ENCODE data around the gene THAP11.

The THAP11 gene

DNA sequence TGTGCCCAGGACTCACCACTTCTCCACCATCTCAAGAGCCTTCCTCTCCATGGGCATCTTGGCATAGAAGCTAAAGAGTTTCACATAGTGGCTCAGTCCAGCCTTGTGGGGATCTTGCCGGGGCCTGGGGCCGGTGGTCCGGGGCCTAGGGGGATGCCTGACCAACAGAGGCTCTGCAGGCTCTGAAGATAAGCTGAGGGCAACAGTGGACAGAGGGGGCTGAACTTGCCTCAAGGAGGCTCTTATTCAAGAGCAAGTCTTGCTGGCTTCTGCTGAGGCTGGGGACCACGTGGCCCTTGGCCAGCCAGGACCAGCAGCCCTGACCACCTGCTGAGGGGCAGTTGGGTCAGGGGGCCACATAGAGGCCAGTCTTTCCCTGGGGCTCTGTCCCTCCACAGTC is 13.5 kb upstream of the THAP11 start:
- DNase-seq, result no peak
- Histone ChIP-seq H3K4me3 (ENCODE audit: low read length) (no peak overlapping the region), H2AFZ (ENCODE audit: low read length) (no peak overlapping the region), H3F3A (ENCODE audit: insufficient read depth, low read length) (no peaks in the 10 kb centered on the region), H3K9me2 (replicated peaks; ENCODE audit: insufficient read depth, low read length) (no peaks in the 10 kb centered on the region), H3K4me1 (ENCODE audit: low read length) (no peaks in the 10 kb centered on the region), H3K9me3 (replicated peaks; ENCODE audit: insufficient read depth, low read length) (no peaks in the 10 kb centered on the region), H3K27ac (ENCODE audit: low read length) (no peak overlapping the region), H4K20me1 (ENCODE audit: insufficient read depth, low read length) (no peaks in the 10 kb centered on the region), H3K4me2 (ENCODE audit: low read depth, low read length) (no peak overlapping the region), H3K79me2 (ENCODE audit: low read length) (peaks cover 19% of the 10 kb centered on the region), H3K36me3 (replicated peaks; ENCODE audit: insufficient read depth, low read length) (no peaks in the 10 kb centered on the region), H3K27me3 (replicated peaks; ENCODE audit: insufficient read depth, low read length) (no peaks in the 10 kb centered on the region), H3K9ac (ENCODE audit: low read length) (no peak overlapping the region)
- TF ChIP-seq, protein P1, sequence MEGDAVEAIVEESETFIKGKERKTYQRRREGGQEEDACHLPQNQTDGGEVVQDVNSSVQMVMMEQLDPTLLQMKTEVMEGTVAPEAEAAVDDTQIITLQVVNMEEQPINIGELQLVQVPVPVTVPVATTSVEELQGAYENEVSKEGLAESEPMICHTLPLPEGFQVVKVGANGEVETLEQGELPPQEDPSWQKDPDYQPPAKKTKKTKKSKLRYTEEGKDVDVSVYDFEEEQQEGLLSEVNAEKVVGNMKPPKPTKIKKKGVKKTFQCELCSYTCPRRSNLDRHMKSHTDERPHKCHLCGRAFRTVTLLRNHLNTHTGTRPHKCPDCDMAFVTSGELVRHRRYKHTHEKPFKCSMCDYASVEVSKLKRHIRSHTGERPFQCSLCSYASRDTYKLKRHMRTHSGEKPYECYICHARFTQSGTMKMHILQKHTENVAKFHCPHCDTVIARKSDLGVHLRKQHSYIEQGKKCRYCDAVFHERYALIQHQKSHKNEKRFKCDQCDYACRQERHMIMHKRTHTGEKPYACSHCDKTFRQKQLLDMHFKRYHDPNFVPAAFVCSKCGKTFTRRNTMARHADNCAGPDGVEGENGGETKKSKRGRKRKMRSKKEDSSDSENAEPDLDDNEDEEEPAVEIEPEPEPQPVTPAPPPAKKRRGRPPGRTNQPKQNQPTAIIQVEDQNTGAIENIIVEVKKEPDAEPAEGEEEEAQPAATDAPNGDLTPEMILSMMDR (IDR thresholded peaks at IDR 0.05; ENCODE audit: low read length), result no peak
- TF ChIP-seq EZH2 (optimal IDR thresholded peaks at IDR 0.05; ENCODE audit: low read depth, low read length), result no peak
- TF ChIP-seq EZH2phosphoT487 (IDR thresholded peaks at IDR 0.05; ENCODE audit: low read length), result no peak

GRCh38 chr16:67833030-67833414 is 9.1 kb upstream of the THAP11 start:
- no peaks in the 10 kb centered on the region for H3K27me3 ChIP-seq (replicated peaks; ENCODE audit: insufficient read depth, low read length)
- H3K4me1 ChIP-seq (ENCODE audit: low read length), result no peaks in the 10 kb centered on the region
- H3K9me3 ChIP-seq (replicated peaks; ENCODE audit: insufficient read depth, low read length), result no peaks in the 10 kb centered on the region
- peak overlapping the region; percentile 73 for H3K9ac ChIP-seq (ENCODE audit: low read length)
- H4K20me1 ChIP-seq (ENCODE audit: insufficient read depth, low read length), result no peaks in the 10 kb centered on the region
- no peak for TF ChIP-seq EZH2 (optimal IDR thresholded peaks at IDR 0.05; ENCODE audit: low read depth, low read length)
- TF ChIP-seq, protein P1 (IDR thresholded peaks at IDR 0.05; ENCODE audit: low read length), result no peak
- no peak for TF ChIP-seq EZH2phosphoT487 (IDR thresholded peaks at IDR 0.05; ENCODE audit: low read length)
- H3K79me2 ChIP-seq (ENCODE audit: low read length), result peaks cover 19% of the 10 kb centered on the region
- H3K27ac ChIP-seq (ENCODE audit: low read length), result no peak overlapping the region
- peak overlapping the region; percentile 55 for H2AFZ ChIP-seq (ENCODE audit: low read length)
- no peak for DNase-seq
- H3F3A ChIP-seq (ENCODE audit: insufficient read depth, low read length), result no peaks in the 10 kb centered on the region
- no peaks in the 10 kb centered on the region for H3K36me3 ChIP-seq (replicated peaks; ENCODE audit: insufficient read depth, low read length)
- H3K4me3 ChIP-seq (ENCODE audit: low read length), result peak overlapping the region; percentile 77
- H3K4me2 ChIP-seq (ENCODE audit: low read depth, low read length), result peak overlapping the region; percentile 56
- H3K9me2 ChIP-seq (replicated peaks; ENCODE audit: insufficient read depth, low read length), result no peaks in the 10 kb centered on the region

- DNase-seq, result peak; percentile 94
- peak overlapping the region; percentile 73 for H3K9ac ChIP-seq (ENCODE audit: low read length)
- no peaks in the 10 kb centered on the region for H3K4me1 ChIP-seq (ENCODE audit: low read length)
- H3K4me3 ChIP-seq (ENCODE audit: low read length), result peak overlapping the region; percentile 77
- no peaks in the 10 kb centered on the region for H3K27me3 ChIP-seq (replicated peaks; ENCODE audit: insufficient read depth, low read length)
- no peaks in the 10 kb centered on the region for H3F3A ChIP-seq (ENCODE audit: insufficient read depth, low read length)
- peaks cover 19% of the 10 kb centered on the region for H3K79me2 ChIP-seq (ENCODE audit: low read length)
- no peaks in the 10 kb centered on the region for H3K9me2 ChIP-seq (replicated peaks; ENCODE audit: insufficient read depth, low read length)
- no peak overlapping the region for H3K27ac ChIP-seq (ENCODE audit: low read length)
- TF ChIP-seq EZH2 (optimal IDR thresholded peaks at IDR 0.05; ENCODE audit: low read depth, low read length) (no peak), EZH2phosphoT487 (IDR thresholded peaks at IDR 0.05; ENCODE audit: low read length) (no peak)
- TF ChIP-seq, protein P1 (IDR thresholded peaks at IDR 0.05; ENCODE audit: low read length), result no peak
- H2AFZ ChIP-seq (ENCODE audit: low read length), result peak overlapping the region; percentile 55
- H3K4me2 ChIP-seq (ENCODE audit: low read depth, low read length), result peak overlapping the region; percentile 56
- H3K36me3 ChIP-seq (replicated peaks; ENCODE audit: insufficient read depth, low read length), result no peaks in the 10 kb centered on the region
- H3K9me3 ChIP-seq (replicated peaks; ENCODE audit: insufficient read depth, low read length), result no peaks in the 10 kb centered on the region
- H4K20me1 ChIP-seq (ENCODE audit: insufficient read depth, low read length), result no peaks in the 10 kb centered on the region
Measured at GRCh38 chr16:67833415-67834241, 8.5 kb upstream of the THAP11 start.

Measured in MM.1S (cell line).